Neural cell (in vitro differentiated cells): ENCODE results near the gene CHRNA4.

Experiments
- EZH2 ChIP-seq: fragments of 200-600, 300-800 bp; shearing (Covaris generic), sonication (generic); IDR thresholded peaks from 2 replicates; pipeline ENCODE4 v1.6.1; 2014; ENCODE audit warnings: antibody characterized with exemption, low read length, borderline replicate concordance, mild to moderate bottlenecking; ENCODE audit not compliant: insufficient read depth, poor library complexity, severe bottlenecking
- POLR2AphosphoS5 ChIP-seq: IDR thresholded peaks from 2 replicates; pipeline ENCODE4 v1.6.1; 2012
- TAF1 ChIP-seq: IDR thresholded peaks from 2 replicates; pipeline ENCODE4 v1.6.1; 2012; ENCODE audit warnings: low read depth
- TF ChIP-seq, protein P1 (sequence below): fragments of 450-650 bp; IDR thresholded peaks from 2 replicates; pipeline ENCODE4 v1.5.1; 2014; ENCODE audit warnings: antibody characterized with exemption, mild to moderate bottlenecking, moderate library complexity; ENCODE audit not compliant: poor library complexity, severe bottlenecking

DNA sequence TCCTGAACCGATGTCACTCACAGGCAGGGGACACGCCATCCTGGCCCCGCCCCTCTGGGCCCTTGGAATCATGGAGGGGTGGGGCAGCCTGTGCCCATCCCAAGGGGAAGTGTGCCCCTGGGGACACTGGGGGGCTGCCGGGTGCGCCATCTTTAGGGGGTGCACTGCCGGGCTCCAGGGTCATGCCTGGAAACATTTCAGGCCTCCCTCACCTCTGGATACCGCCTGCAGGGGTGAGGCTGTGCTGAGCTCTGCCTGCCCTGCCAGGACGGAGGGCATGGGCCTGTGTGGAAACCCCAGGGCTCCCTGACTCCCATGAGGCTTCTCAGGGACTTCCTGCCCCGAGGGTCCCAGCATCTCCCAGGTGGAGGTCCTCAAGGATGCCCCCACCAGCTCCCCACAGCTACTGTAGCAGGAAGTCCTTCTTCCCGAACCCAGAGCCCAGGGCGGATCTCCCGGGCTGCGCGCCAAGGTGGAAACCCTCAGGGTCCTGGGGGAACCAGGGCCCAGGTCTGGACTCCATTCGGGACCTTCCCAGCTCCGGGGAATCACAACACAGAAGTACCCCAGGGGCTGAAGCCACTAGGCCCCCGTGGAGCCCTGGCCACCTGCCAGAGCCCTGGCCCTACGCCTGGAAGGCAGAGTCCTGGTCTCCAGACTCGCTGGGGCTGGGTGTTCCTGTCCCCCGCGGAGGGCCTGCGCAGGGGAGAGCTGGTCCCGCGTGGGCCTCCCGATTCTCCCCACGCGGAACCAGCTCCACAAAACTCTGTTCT is 15.6 kb downstream of the CHRNA4 start:
- TF ChIP-seq POLR2AphosphoS5 = no peak
- TF ChIP-seq EZH2 = no peak
- no peak for TF ChIP-seq TAF1
- TF ChIP-seq, protein P1, sequence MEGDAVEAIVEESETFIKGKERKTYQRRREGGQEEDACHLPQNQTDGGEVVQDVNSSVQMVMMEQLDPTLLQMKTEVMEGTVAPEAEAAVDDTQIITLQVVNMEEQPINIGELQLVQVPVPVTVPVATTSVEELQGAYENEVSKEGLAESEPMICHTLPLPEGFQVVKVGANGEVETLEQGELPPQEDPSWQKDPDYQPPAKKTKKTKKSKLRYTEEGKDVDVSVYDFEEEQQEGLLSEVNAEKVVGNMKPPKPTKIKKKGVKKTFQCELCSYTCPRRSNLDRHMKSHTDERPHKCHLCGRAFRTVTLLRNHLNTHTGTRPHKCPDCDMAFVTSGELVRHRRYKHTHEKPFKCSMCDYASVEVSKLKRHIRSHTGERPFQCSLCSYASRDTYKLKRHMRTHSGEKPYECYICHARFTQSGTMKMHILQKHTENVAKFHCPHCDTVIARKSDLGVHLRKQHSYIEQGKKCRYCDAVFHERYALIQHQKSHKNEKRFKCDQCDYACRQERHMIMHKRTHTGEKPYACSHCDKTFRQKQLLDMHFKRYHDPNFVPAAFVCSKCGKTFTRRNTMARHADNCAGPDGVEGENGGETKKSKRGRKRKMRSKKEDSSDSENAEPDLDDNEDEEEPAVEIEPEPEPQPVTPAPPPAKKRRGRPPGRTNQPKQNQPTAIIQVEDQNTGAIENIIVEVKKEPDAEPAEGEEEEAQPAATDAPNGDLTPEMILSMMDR = no peak
